GM19099 (cell line): ENCODE measurements around the gene ZFP69.

ENCODE experiments used
- POLR2A ChIP-seq: IDR thresholded peaks from 3 replicates; pipeline ENCODE4 v1.6.1; 2011; ENCODE audit warnings: low read depth; ENCODE audit not compliant: insufficient read length; ENCODE audit errors: extremely low read depth

The ZFP69 gene

GRCh38 chr1:40476924-40477677 lies at the start of gene ZFP69:
Gene ZFP69, plus strand, starts transcription at chr1:40477290. Its CDS starts 2,072 bp downstream, at chr1:40479362.
- TF ChIP-seq POLR2A = peak; percentile 83

GRCh38 chr1:40431385-40431784 lies 45.7 kb upstream of the ZFP69 start:
- TF ChIP-seq POLR2A = no peak

GRCh38 chr1:40432644-40433390 lies 44.3 kb upstream of the ZFP69 start:
- TF ChIP-seq POLR2A = no peak

- TF ChIP-seq POLR2A = no peak
Observed at GRCh38 chr1:40435471-40435870, 41.6 kb upstream of the ZFP69 start.

- TF ChIP-seq POLR2A = no peak
Observed at GRCh38 chr1:40435876-40436275, 41.2 kb upstream of the ZFP69 start.

GRCh38 chr1:40438391-40439015 lies 38.6 kb upstream of the ZFP69 start:
- no peak for TF ChIP-seq POLR2A

GRCh38 chr1:40439247-40439646 lies 37.8 kb upstream of the ZFP69 start:
- no peak for TF ChIP-seq POLR2A

- peak; percentile 74 for TF ChIP-seq POLR2A
Observed at GRCh38 chr1:40449684-40450494, 27.2 kb upstream of the ZFP69 start, which contains the start of gene ZFP69B. Gene ZFP69B, plus strand, starts transcription at chr1:40450476. Its CDS starts 486 bp downstream, at chr1:40450962.

GRCh38 chr1:40450495-40451237 lies 26.4 kb upstream of the ZFP69 start:
- peak; percentile 53 for TF ChIP-seq POLR2A

GRCh38 chr1:40451238-40451585 lies 25.9 kb upstream of the ZFP69 start:
- no peak for TF ChIP-seq POLR2A

- TF ChIP-seq POLR2A = no peak
Observed at GRCh38 chr1:40454873-40455272, 22.2 kb upstream of the ZFP69 start.

GRCh38 chr1:40462956-40463590 lies 14.0 kb upstream of the ZFP69 start:
- no peak for TF ChIP-seq POLR2A

GRCh38 chr1:40469327-40469726 lies 7.8 kb upstream of the ZFP69 start:
- no peak for TF ChIP-seq POLR2A

- no peak for TF ChIP-seq POLR2A
Observed at GRCh38 chr1:40475268-40475667, 1.8 kb upstream of the ZFP69 start.
